SK-N-SH (cell line): ENCODE data around the gene LRRC38. TPM values are rescaled to one million over a fixed set of nuclear protein-coding genes. Genes with fewer than 3 reads are reported as not detected.

Experiments used
- CTCF ChIA-PET: fragments of 300-600, 350-600 bp; formaldehyde crosslinking; extraction: SDS; loops from one replicate; lab custom pipeline; 2021; lab: Yijun Ruan, JAX
- POLR2A ChIA-PET: fragments of 350-600 bp; sonication (Branson Sonifier 250); formaldehyde crosslinking; extraction: SDS; loops from one replicate; lab custom pipeline; 2020; ENCODE audit warnings: antibody characterized with exemption, inconsistent platforms; lab: Yijun Ruan, JAX
- DNase-seq: peaks from one replicate; pipeline ENCODE4 v3.0.0; 2012
- H2AFZ ChIP-seq: fragments of 200-600 bp; sonication (generic); 2 replicates; pipeline ENCODE4 v1.8.1; 2016; ENCODE audit warnings: antibody characterized with exemption, mild to moderate bottlenecking, low read depth
- H3F3A ChIP-seq: fragments of 200-600 bp; sonication (generic); replicated peaks from 2 replicates; pipeline ENCODE3; 2016; ENCODE audit warnings: antibody characterized with exemption, mild to moderate bottlenecking; ENCODE audit not compliant: insufficient read depth
- H3K27ac ChIP-seq, 2 experiments: fragments of 200-500 bp in 1 of 2; fragments of 200-600 bp in 1 of 2; sonication (Bioruptor generic) in 1 of 2; sonication (generic), shearing (Covaris generic) in 1 of 2; 2 replicates each; pipeline versions ENCODE4 v1.5.1 to v1.6.1; 2014 to 2016; ENCODE audit warnings: low read depth in 2 of 2, inconsistent platforms in 1 of 2, low read length in 1 of 2, mild to moderate bottlenecking in 1 of 2, mixed read lengths in 1 of 2
- H3K27me3 ChIP-seq: fragments of 200-600 bp; sonication (generic), shearing (Covaris generic); 2 replicates; pipeline ENCODE4 v1.6.1; 2016; ENCODE audit warnings: mixed run types; ENCODE audit not compliant: insufficient read depth
- H3K36me3 ChIP-seq, 2 experiments: fragments of 200-500 bp in 1 of 2; fragments of 200-600 bp in 1 of 2; sonication (Bioruptor generic) in 1 of 2; sonication (generic) in 1 of 2; replicated peaks in 1 of 2; 2 replicates each; pipeline versions ENCODE3 to v1.5.1; 2014 to 2016; ENCODE audit warnings: low read length in 1 of 2, mild to moderate bottlenecking in 1 of 2; ENCODE audit not compliant: insufficient read depth in 2 of 2, control insufficient read depth in 1 of 2
- H3K4me1 ChIP-seq, 2 experiments: fragments of 200-500 bp in 1 of 2; fragments of 200-600 bp in 1 of 2; sonication (Bioruptor generic) in 1 of 2; sonication (generic), shearing (Covaris generic) in 1 of 2; 2 replicates each; pipeline versions ENCODE4 v1.5.1 to v1.6.1; 2014 to 2016; ENCODE audit warnings: low read depth in 1 of 2, low read length in 1 of 2, mixed run types in 1 of 2; ENCODE audit not compliant: insufficient read depth in 2 of 2, control insufficient read depth in 1 of 2
- H3K4me2 ChIP-seq: fragments of 200-600 bp; sonication (generic), shearing (Covaris generic); 2 replicates; pipeline ENCODE4 v1.6.1; 2017; ENCODE audit warnings: mixed run types
- H3K4me3 ChIP-seq, 2 experiments: fragments of 200-500 bp in 1 of 2; fragments of 200-600 bp in 1 of 2; sonication (Bioruptor generic) in 1 of 2; sonication (generic), shearing (Covaris generic) in 1 of 2; 2 replicates each; pipeline versions ENCODE4 v1.5.1 to v1.8.1; 2014 to 2016; ENCODE audit warnings: low read depth in 2 of 2, inconsistent platforms in 1 of 2, low read length in 1 of 2, mild to moderate bottlenecking in 1 of 2, mixed read lengths in 1 of 2, moderate library complexity in 1 of 2
- H3K79me2 ChIP-seq: fragments of 200-600 bp; sonication (generic); 2 replicates; pipeline ENCODE4 v1.8.1; 2017; ENCODE audit warnings: mild to moderate bottlenecking; ENCODE audit not compliant: insufficient read depth
- H3K9ac ChIP-seq: fragments of 200-600 bp; sonication (generic); 2 replicates; pipeline ENCODE4 v1.6.1; 2017; ENCODE audit warnings: mixed run types
- H3K9me2 ChIP-seq: fragments of 200-600 bp; sonication (generic); 2 replicates; pipeline ENCODE4 v1.6.1; 2017; ENCODE audit warnings: mixed run types
- H3K9me3 ChIP-seq: fragments of 200-600 bp; sonication (generic); 2 replicates; pipeline ENCODE4 v1.6.1; 2017; ENCODE audit warnings: mixed run types, mild to moderate bottlenecking, moderate library complexity
- H4K20me1 ChIP-seq: fragments of 200-600 bp; sonication (generic); 2 replicates; pipeline ENCODE4 v1.6.1; 2017; ENCODE audit warnings: mild to moderate bottlenecking, mixed run types; ENCODE audit not compliant: insufficient read depth
- CHD2 ChIP-seq: fragments of 150-350 bp; IDR thresholded peaks from 2 replicates; pipeline ENCODE4 v1.6.1; 2018; ENCODE audit warnings: low read length; ENCODE audit not compliant: partially characterized antibody
- EP300 ChIP-seq, 2 experiments: IDR thresholded peaks; 2 replicates each; pipeline versions ENCODE4 v1.4.0 to v1.6.1; 2012; ENCODE audit warnings: borderline replicate concordance in 1 of 2, low read depth in 1 of 2, low read length in 1 of 2
- FOXM1 ChIP-seq: IDR thresholded peaks from 2 replicates; pipeline ENCODE4 v1.4.0; 2012; ENCODE audit warnings: low read depth, mild to moderate bottlenecking
- MEF2A ChIP-seq: IDR thresholded peaks from 2 replicates; pipeline ENCODE4 v1.4.0; 2012; ENCODE audit warnings: low read depth, borderline replicate concordance
- POLR2AphosphoS5 ChIP-seq: IDR thresholded peaks from 2 replicates; pipeline ENCODE4 v1.6.1; 2012; ENCODE audit warnings: low read depth, low read length
- RCOR1 ChIP-seq: fragments of 150-350 bp; IDR thresholded peaks from 2 replicates; pipeline ENCODE4 v1.6.1; 2017; ENCODE audit warnings: antibody characterized with exemption, low read length
- RXRA ChIP-seq: IDR thresholded peaks from 2 replicates; pipeline ENCODE4 v1.4.0; 2012; ENCODE audit warnings: low read depth, mild to moderate bottlenecking, borderline replicate concordance
- WGBS: methylation state at CpG from one replicate; pipeline ENCODE4 v1.1.6; 2017; ENCODE audit warnings: low lambda C conversion rate; 5-methylcytosine and 5-hydroxymethylcytosine counted together
- polyA plus RNA-seq, 3 experiments: library from polyadenylated mRNA; depleted of rRNA; stranded (reverse); fragments of >200 nt; gene quantifications; 2 replicates each; pipeline ENCODE4 v1.2.3, GENCODE V29; 2012
- TF ChIP-seq, protein P1 (sequence below): fragments of 150-350 bp; IDR thresholded peaks from 2 replicates; pipeline ENCODE4 v1.6.1; 2017; ENCODE audit warnings: antibody characterized with exemption, low read length, low read depth, borderline replicate concordance
- TF ChIP-seq, protein P2 (sequence below): IDR thresholded peaks from 2 replicates; pipeline ENCODE4 v1.4.0; 2012; ENCODE audit warnings: low read depth, borderline replicate concordance
- TF ChIP-seq, protein P3 (sequence below): fragments of 150-350 bp; IDR thresholded peaks from 2 replicates; pipeline ENCODE4 v1.6.1; 2016; ENCODE audit warnings: mild to moderate bottlenecking, low read depth, low read length
- TF ChIP-seq, protein P4 (sequence below): IDR thresholded peaks from 2 replicates; pipeline ENCODE4 v1.4.0; 2012; ENCODE audit warnings: low read depth, borderline replicate concordance

LRRC38 gene
- polyA plus RNA-seq, 1 of the 3 experiments (the other 2 are of a cell fraction), result 0.02 TPM

DNA sequence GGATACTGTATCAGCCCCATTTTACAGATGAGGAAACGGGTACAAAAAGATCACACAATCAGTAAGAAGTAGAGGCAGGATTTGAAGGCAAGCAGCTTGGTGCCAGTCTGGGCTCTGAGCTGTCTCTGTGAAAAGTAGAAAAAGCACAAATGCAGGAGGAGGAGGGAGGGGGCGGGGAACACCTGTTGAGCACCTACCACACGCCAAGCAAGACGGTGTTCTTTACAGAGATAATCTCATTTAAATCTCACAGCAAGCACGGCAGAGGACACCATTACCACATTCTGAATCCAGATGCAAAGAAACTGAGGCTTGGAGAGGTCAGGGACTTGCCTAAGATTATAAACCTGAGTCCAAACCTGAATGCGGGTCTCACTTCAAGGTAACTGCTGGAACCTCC lies 3.3 kb downstream of the LRRC38 start (continued):
- TF ChIP-seq, protein P1, sequence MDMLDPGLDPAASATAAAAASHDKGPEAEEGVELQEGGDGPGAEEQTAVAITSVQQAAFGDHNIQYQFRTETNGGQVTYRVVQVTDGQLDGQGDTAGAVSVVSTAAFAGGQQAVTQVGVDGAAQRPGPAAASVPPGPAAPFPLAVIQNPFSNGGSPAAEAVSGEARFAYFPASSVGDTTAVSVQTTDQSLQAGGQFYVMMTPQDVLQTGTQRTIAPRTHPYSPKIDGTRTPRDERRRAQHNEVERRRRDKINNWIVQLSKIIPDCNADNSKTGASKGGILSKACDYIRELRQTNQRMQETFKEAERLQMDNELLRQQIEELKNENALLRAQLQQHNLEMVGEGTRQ, result no peak
- TF ChIP-seq RXRA (no peak), POLR2AphosphoS5 (no peak)

DNA sequence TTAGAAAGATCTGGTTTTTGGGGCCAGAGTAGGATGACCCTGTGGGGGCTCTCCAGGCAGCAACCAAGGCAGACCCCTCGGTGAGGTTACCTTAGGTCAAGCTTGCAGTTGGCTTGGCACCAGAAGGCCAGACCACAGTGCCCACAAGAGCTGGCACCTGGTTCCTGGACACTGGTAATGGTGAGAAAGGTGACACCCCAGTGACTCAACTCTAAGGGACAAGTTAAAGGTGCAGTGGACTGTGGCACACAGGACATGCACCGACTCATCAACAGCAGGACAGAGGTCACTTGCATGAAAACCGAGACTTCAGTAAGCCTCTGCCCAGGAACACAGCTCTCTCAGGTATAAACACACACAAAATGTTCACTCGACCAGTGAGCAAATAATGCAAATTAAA lies 6.7 kb downstream of the LRRC38 start:
- no peaks in the 10 kb centered on the region for H3K9me2 ChIP-seq
- H3K4me3 ChIP-seq, result no peak overlapping the region
- H3K36me3 ChIP-seq, result no peaks in the 10 kb centered on the region
- H3K9me3 ChIP-seq, result no peaks in the 10 kb centered on the region
- H4K20me1 ChIP-seq, result no peaks in the 10 kb centered on the region
- no peaks in the 10 kb centered on the region for H3K4me1 ChIP-seq
- no peak overlapping the region for H2AFZ ChIP-seq
- no peak overlapping the region for H3K9ac ChIP-seq
- TF ChIP-seq, protein P2, sequence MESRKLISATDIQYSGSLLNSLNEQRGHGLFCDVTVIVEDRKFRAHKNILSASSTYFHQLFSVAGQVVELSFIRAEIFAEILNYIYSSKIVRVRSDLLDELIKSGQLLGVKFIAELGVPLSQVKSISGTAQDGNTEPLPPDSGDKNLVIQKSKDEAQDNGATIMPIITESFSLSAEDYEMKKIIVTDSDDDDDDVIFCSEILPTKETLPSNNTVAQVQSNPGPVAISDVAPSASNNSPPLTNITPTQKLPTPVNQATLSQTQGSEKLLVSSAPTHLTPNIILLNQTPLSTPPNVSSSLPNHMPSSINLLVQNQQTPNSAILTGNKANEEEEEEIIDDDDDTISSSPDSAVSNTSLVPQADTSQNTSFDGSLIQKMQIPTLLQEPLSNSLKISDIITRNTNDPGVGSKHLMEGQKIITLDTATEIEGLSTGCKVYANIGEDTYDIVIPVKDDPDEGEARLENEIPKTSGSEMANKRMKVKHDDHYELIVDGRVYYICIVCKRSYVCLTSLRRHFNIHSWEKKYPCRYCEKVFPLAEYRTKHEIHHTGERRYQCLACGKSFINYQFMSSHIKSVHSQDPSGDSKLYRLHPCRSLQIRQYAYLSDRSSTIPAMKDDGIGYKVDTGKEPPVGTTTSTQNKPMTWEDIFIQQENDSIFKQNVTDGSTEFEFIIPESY, result no peak
- H3K27me3 ChIP-seq, result peaks cover 23% of the 10 kb centered on the region
- H3K27ac ChIP-seq, result no peak overlapping the region
- DNase-seq, result no peak
- H3K79me2 ChIP-seq, result no peaks in the 10 kb centered on the region
- H3K4me2 ChIP-seq, result no peak overlapping the region
- CTCF ChIA-PET, result interaction anchor here (1.0 kb wide), 1 partner anchor 36 kb away, joined by 3 read pairs; no protein-coding TSS in a partner anchor
- POLR2A ChIA-PET, result no interaction called here
- H3F3A ChIP-seq, result no peaks in the 10 kb centered on the region
- 1% methylated on average over 4 of the region's 4 CpGs for WGBS

DNA sequence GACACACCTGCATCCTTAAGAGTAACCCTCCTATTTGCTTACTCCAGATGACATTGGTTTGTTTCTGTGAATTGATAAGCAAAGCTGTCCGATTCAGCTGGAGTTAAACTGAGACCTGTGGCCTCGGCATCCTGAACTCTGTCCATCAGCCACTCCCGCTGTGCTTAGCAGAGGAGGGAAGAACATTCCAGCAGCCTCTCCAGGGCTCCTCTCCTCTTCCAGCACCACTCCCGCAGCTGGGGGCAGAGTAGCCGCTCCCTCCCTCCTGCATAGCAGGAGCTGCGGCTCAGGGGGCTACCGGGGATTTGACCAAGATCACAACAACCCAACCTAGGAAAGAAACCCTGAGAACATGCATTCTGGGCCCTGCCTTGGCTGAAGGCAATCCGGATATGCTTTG lies 8.8 kb downstream of the LRRC38 start:
- H3K27ac ChIP-seq, result no peak overlapping the region
- H3K27me3 ChIP-seq, result peaks cover 30% of the 10 kb centered on the region; the same call in 1 of the 2 replicates
- H3F3A ChIP-seq, result no peaks in the 10 kb centered on the region
- H3K9ac ChIP-seq, result no peak overlapping the region
- DNase-seq, result no peak
- TF ChIP-seq, protein P3, sequence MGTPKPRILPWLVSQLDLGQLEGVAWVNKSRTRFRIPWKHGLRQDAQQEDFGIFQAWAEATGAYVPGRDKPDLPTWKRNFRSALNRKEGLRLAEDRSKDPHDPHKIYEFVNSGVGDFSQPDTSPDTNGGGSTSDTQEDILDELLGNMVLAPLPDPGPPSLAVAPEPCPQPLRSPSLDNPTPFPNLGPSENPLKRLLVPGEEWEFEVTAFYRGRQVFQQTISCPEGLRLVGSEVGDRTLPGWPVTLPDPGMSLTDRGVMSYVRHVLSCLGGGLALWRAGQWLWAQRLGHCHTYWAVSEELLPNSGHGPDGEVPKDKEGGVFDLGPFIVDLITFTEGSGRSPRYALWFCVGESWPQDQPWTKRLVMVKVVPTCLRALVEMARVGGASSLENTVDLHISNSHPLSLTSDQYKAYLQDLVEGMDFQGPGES, result no peak
- no peak for TF ChIP-seq FOXM1
- no peak for TF ChIP-seq CHD2
- no peak for TF ChIP-seq RCOR1
- TF ChIP-seq, protein P4, sequence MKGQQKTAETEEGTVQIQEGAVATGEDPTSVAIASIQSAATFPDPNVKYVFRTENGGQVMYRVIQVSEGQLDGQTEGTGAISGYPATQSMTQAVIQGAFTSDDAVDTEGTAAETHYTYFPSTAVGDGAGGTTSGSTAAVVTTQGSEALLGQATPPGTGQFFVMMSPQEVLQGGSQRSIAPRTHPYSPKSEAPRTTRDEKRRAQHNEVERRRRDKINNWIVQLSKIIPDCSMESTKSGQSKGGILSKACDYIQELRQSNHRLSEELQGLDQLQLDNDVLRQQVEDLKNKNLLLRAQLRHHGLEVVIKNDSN, result no peak
- TF ChIP-seq EP300 (IDR thresholded peaks at IDR 0.05; ENCODE audit: borderline replicate concordance in 1 of 2, low read depth in 1 of 2, low read length in 1 of 2), result no peak
- no peak for TF ChIP-seq MEF2A
- no peaks in the 10 kb centered on the region for H3K36me3 ChIP-seq
- H2AFZ ChIP-seq, result no peak overlapping the region
- POLR2A ChIA-PET, result no interaction called here
- H3K9me2 ChIP-seq, result no peaks in the 10 kb centered on the region
- WGBS, result 0% methylated on average over 4 of the region's 8 CpGs
- no peaks in the 10 kb centered on the region for H3K79me2 ChIP-seq
- H3K4me1 ChIP-seq, result no peaks in the 10 kb centered on the region
- H4K20me1 ChIP-seq, result no peaks in the 10 kb centered on the region
- H3K4me3 ChIP-seq, result no peak overlapping the region
- CTCF ChIA-PET, result no interaction called here
- H3K9me3 ChIP-seq, result no peaks in the 10 kb centered on the region
- no peak overlapping the region for H3K4me2 ChIP-seq
